ENCODE results near the gene IRS2.

IRS2 gene

DNA sequence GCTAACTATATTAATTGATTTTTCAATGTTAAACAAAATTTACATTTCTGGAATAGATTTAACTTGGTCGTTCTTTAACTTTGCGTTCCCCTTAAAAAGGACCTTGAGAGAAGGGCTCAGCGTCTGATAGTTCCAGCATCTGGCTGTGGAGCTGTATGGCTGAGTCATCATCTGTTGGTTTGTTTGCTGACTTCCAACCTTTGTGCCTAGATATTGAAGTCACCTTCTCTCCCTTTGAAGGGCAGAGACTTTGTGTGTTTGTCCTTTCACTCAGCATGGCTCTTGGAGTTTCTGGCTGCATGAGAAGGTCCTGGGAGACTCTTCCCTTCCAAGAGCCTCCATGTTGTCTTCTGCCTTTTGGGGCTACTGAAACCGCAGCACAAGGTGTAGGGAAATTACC lies 16.6 kb upstream of the IRS2 start:
- TF ChIP-seq, protein P1, sequence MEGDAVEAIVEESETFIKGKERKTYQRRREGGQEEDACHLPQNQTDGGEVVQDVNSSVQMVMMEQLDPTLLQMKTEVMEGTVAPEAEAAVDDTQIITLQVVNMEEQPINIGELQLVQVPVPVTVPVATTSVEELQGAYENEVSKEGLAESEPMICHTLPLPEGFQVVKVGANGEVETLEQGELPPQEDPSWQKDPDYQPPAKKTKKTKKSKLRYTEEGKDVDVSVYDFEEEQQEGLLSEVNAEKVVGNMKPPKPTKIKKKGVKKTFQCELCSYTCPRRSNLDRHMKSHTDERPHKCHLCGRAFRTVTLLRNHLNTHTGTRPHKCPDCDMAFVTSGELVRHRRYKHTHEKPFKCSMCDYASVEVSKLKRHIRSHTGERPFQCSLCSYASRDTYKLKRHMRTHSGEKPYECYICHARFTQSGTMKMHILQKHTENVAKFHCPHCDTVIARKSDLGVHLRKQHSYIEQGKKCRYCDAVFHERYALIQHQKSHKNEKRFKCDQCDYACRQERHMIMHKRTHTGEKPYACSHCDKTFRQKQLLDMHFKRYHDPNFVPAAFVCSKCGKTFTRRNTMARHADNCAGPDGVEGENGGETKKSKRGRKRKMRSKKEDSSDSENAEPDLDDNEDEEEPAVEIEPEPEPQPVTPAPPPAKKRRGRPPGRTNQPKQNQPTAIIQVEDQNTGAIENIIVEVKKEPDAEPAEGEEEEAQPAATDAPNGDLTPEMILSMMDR (conservative IDR thresholded peaks at IDR 0.05; ENCODE audit: low read depth, low read length): no peak
- Histone ChIP-seq H3K4me2 (no peak overlapping the region), H3K79me2 (ENCODE audit: insufficient read depth, low read depth) (no peaks in the 10 kb centered on the region), H3K4me1 (ENCODE audit: low read depth, poor library complexity, severe bottlenecking) (no peaks in the 10 kb centered on the region), H3K9ac (no peak overlapping the region), H3K36me3 (ENCODE audit: insufficient read depth) (no peaks in the 10 kb centered on the region), H4K20me1 (ENCODE audit: insufficient read depth) (no peaks in the 10 kb centered on the region), H3K27ac (no peak overlapping the region), H2AFZ (ENCODE audit: low read depth) (no peak overlapping the region), H3K4me3 (IDR thresholded peaks at IDR 0.05; ENCODE audit: insufficient read depth, low read depth, low read length) (no peak overlapping the region), H3K27me3 (ENCODE audit: insufficient read depth, low read depth) (no peaks in the 10 kb centered on the region)

DNA sequence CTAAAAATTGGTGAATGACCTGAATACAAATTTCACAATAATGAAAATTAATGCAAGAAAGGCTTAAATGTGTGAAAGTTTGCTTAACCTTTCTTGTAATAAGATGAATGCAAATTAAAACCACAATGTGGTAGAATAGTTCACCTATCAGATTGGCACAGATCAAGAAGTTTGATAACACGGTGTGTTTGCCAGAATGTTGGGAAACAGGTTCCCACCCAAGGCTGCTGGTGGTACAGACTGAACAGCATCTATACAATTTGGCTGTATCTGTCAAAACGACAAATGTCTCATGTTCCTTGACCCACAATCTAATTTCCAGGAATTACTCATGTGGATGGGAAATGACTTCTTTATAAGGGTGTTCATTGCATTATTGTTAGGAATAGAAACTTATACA lies 8.6 kb upstream of the IRS2 start:
- Histone ChIP-seq H3K27me3 (ENCODE audit: insufficient read depth, low read depth) (no peaks in the 10 kb centered on the region), H3K4me2 (no peak overlapping the region), H4K20me1 (ENCODE audit: insufficient read depth) (no peaks in the 10 kb centered on the region), H3K4me1 (ENCODE audit: low read depth, poor library complexity, severe bottlenecking) (peaks cover 11% of the 10 kb centered on the region), H3K27ac (no peak overlapping the region), H3K9ac (no peak overlapping the region), H3K36me3 (ENCODE audit: insufficient read depth) (no peaks in the 10 kb centered on the region), H3K79me2 (ENCODE audit: insufficient read depth, low read depth) (no peaks in the 10 kb centered on the region), H2AFZ (ENCODE audit: low read depth) (no peak overlapping the region), H3K4me3 (IDR thresholded peaks at IDR 0.05; ENCODE audit: insufficient read depth, low read depth, low read length) (no peak overlapping the region)
- TF ChIP-seq, protein P1 (conservative IDR thresholded peaks at IDR 0.05; ENCODE audit: low read depth, low read length): no peak

DNA sequence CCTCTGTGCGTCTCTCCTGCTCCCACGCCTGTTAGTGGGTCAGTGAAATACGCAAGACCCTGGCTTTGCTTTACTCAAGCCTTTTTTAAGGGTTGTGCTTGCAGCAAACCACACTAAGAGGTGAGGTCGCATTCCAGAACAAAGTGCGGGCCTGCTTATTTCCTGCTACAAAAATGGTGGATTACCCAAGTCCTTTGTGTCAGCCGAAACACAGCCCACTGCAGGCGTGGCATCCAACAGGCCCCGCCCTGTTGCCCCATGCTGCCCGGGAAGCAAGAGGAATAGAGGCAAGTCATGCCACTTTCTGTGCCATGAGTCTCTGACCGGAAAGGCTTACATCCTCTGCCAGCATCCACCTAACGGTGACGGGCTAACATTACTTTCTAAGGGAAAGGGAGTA lies 7.7 kb upstream of the IRS2 start:
- no peaks in the 10 kb centered on the region for H3K36me3 ChIP-seq (ENCODE audit: insufficient read depth)
- H4K20me1 ChIP-seq (ENCODE audit: insufficient read depth): no peaks in the 10 kb centered on the region
- TF ChIP-seq, protein P1 (conservative IDR thresholded peaks at IDR 0.05; ENCODE audit: low read depth, low read length): no peak
- no peak overlapping the region for H3K4me2 ChIP-seq
- H3K27ac ChIP-seq: no peak overlapping the region
- no peaks in the 10 kb centered on the region for H3K27me3 ChIP-seq (ENCODE audit: insufficient read depth, low read depth)
- no peak overlapping the region for H3K9ac ChIP-seq
- no peak overlapping the region for H3K4me3 ChIP-seq (IDR thresholded peaks at IDR 0.05; ENCODE audit: insufficient read depth, low read depth, low read length)
- H3K4me1 ChIP-seq (ENCODE audit: low read depth, poor library complexity, severe bottlenecking): peaks cover 11% of the 10 kb centered on the region
- H3K79me2 ChIP-seq (ENCODE audit: insufficient read depth, low read depth): no peaks in the 10 kb centered on the region
- no peak overlapping the region for H2AFZ ChIP-seq (ENCODE audit: low read depth)

DNA sequence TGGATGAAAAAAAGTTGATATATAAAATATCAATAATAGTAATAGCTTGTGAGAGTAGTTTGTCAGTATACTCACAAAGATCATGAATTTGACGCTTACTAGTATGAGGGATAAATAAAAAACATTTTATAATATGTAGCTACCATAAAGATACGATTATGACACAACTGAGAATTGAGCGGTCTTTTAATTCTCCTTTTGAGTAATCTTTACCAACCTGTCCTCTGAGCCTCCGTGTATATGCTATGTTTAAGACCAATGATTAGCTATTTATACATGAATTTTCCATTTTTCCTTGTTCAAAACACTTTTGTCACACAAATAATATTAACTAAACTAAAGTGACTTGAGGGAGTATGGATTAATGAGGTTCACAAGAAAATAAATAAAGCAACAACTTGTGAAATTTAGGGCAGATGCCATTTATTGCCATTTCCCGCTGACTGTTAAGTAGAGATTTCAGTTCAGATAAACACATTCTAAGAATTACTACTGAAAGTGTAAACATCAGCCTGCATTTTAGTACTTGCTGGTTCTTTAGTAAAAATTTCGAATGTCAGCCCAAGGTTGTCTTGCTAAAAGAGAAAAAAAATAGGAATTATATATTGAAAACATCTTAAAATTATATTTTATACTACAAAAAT lies 6.2 kb upstream of the IRS2 start:
- Histone ChIP-seq H3K4me2 (no peak overlapping the region), H2AFZ (ENCODE audit: low read depth) (no peak overlapping the region), H3K9ac (no peak overlapping the region), H3K4me1 (ENCODE audit: low read depth, poor library complexity, severe bottlenecking) (peaks cover 18% of the 10 kb centered on the region), H3K27me3 (ENCODE audit: insufficient read depth, low read depth) (no peaks in the 10 kb centered on the region), H3K79me2 (ENCODE audit: insufficient read depth, low read depth) (no peaks in the 10 kb centered on the region), H3K27ac (no peak overlapping the region), H4K20me1 (ENCODE audit: insufficient read depth) (no peaks in the 10 kb centered on the region), H3K36me3 (ENCODE audit: insufficient read depth) (no peaks in the 10 kb centered on the region), H3K4me3 (IDR thresholded peaks at IDR 0.05; ENCODE audit: insufficient read depth, low read depth, low read length) (no peak overlapping the region)
- TF ChIP-seq, protein P1 (conservative IDR thresholded peaks at IDR 0.05; ENCODE audit: low read depth, low read length): no peak

All from KMS-11 (cell line).